ENCODE measurements around the gene HS3ST6.

- TF ChIP-seq, protein P1, sequence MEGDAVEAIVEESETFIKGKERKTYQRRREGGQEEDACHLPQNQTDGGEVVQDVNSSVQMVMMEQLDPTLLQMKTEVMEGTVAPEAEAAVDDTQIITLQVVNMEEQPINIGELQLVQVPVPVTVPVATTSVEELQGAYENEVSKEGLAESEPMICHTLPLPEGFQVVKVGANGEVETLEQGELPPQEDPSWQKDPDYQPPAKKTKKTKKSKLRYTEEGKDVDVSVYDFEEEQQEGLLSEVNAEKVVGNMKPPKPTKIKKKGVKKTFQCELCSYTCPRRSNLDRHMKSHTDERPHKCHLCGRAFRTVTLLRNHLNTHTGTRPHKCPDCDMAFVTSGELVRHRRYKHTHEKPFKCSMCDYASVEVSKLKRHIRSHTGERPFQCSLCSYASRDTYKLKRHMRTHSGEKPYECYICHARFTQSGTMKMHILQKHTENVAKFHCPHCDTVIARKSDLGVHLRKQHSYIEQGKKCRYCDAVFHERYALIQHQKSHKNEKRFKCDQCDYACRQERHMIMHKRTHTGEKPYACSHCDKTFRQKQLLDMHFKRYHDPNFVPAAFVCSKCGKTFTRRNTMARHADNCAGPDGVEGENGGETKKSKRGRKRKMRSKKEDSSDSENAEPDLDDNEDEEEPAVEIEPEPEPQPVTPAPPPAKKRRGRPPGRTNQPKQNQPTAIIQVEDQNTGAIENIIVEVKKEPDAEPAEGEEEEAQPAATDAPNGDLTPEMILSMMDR (IDR thresholded peaks at IDR 0.05), result no peak
- TF ChIP-seq POLR2A (IDR thresholded peaks at IDR 0.05), result no peak
- TF ChIP-seq POLR2AphosphoS5 (IDR thresholded peaks at IDR 0.05), result no peak
Measured at GRCh38 chr16:1917665-1918350, 407 bp downstream of the HS3ST6 start.

Measured in breast epithelium (tissue), 3 donors.